HG03457 (cell line): ENCODE results near the gene PLPP7.
"Not testable (repeated sequence)": the region's sequence is repeated elsewhere in the genome, so short reads cannot be mapped to it uniquely, and the experiment has no call there.

Experiments used
- ATAC-seq: cut with Tn5 transposase; IDR thresholded peaks from one replicate; pipeline ENCODE4 v1.9.1; 2021; ENCODE audit warnings: moderate number of reproducible peaks; ENCODE audit not compliant: unreplicated experiment

Gene PLPP7

DNA sequence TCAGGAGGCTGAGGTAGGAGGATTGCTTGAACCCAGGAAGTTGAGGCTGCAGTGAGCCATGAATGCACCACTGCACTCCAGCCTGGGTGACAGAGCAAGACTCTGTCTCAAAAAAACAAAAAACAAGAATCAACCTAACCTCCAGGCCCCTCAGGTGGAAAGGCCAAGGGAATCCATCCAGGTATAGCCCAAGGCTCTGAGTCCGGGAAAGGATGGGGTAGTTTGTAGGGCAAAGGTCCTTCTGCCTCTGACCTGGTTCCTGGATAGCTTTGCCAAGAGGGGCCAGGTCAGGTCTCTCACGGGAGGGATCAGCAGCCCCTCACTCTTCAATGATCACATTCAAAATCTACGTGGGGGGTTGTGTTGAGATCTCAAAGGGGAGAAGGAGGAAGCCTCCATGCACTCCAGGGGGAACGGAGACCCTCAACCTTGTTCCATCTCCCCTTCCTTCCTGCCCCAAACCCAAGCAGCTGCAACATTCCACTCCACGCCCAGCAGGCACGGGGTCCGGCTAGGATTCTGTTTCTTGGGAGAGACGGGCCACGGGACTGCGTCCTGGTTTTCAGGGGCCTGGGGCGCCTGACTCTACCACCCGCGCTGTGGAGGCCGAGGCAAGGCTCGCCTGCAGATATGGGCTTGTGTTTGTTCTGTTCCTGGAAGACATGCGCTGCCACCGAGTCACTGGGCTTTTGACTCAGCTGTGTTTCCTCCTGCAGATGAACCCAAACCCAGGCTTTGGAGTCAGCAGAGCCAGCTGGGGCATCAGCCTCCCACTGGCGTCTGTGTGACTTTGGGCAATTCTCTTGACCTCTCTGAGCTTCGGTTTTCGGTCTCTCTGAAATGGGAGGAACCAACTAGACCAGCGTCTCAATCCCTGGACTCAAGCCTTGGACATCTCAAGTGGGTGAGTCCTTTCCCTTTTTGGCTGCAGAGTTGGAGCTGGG lies 35.5 kb downstream of the PLPP7 start:
- no peak for ATAC-seq

GRCh38 chr9:131329241-131329641 lies 39.7 kb downstream of the PLPP7 start:
- no peak for ATAC-seq

- no peak for ATAC-seq
Measured at GRCh38 chr9:131330814-131331600, 41.5 kb downstream of the PLPP7 start.

- ATAC-seq: not testable (repeated sequence)
Measured at GRCh38 chr9:131331996-131332395, 42.5 kb downstream of the PLPP7 start.

- no peak for ATAC-seq
Measured at GRCh38 chr9:131333771-131334628, 44.5 kb downstream of the PLPP7 start.

DNA sequence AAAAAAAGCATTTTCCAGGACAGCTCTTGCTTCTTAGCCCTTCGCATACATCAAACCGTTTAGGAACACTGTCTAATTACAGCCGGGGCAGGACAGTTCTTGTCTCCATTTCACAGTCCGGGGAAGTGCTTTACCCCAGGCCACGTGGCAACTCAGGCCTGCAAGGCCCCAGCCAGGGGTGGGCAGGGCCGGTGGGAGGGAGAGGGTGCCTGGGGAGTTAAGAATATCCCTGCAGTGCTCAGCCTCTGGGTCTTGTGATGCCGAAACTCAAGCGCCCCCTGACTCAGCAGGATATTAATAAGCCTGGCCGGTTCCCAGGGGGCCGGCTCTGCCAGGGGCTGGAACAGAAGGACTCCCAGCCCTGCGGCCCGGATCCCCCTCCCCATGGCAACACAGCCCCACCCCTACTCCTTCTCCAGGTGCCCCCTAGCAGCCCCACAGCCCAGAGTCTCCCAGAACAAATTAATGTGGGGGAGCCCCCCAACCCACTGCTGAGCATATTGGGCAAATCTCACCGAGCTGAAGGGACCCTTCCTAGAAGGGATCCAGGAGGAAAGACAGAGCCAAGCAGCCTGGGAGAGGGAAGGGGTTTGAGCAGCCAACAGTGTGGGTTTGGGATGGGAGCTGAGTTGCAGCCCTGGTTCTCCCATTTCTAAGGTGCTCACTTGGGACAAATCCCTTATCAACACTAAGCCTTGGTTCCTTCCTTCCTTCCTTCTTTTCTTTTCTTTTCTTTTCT lies 45.3 kb downstream of the PLPP7 start:
- ATAC-seq: no peak

DNA sequence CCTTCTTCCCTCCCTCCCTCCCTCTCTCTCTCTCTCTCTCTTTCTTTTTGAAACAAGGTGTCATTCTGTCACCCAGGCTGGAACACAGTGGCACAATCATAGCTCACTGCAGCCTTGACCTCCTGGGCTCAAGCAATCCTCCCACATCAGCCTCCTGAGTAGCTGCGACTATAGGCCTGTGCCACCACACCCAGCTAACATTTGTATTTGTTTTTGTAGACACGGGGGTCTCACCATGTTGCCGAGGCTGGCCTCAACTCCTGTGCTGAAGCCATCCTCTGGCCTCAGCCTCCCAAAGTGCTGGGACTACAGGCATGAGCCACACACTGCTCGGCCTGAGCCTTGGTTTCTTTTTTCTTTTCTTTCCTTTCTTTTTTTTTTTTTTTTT lies 45.8 kb downstream of the PLPP7 start:
- no peak for ATAC-seq

DNA sequence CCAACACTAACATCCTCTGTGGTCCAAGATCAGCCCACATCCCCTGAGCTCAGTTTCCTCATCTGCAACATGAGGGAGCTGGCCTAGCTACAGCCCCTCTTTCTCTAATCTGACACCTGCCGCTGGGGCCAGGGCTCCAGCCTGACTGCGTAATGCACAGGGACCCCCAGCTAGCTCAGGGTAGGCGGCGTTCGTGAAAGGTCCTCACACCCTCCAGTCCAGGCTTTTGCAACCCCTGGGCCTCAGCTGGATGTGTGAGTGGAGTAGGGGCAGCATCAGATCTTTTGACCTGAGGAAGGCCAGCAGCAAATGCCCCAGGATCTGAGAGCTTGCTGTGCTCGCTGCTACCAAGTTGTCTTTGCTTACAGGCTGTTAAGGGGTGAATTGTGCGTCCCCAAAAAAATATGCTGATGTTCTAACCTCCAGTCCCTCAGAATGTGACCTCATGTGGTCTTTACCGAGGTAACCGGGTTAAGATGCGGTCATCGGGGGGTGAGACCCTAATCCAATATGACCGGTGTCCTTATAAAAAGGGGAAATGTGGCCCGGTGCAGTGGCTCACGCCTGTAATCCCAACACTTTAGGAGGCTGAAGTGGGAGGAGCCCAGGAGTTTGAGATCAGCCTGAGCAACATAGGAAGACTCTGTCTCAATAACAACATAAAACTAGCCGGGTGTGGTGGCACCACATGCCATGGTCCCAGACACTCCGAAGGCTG lies 47.8 kb downstream of the PLPP7 start:
- no peak for ATAC-seq

DNA sequence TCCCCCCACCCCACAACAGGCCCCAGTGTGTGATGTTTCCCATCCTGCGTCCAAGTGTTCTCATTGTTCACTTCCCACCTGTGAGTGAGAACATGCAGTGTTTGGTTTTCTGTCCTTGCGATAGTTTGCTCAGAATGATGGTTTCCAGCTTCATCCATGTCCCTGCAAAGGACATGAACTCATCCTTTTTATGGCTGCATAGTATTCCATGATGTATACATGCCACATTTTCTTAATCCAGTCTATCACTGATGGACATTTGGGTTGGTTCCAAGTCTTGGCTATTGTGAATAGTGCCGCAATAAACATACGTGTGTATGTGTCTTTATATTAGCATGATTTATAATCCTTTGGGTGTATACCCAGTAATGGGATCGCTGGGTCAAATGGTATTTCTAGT lies 49.7 kb downstream of the PLPP7 start:
- ATAC-seq: not testable (repeated sequence)

GRCh38 chr9:131344931-131345535 lies 55.5 kb downstream of the PLPP7 start:
- not testable (repeated sequence) for ATAC-seq

DNA sequence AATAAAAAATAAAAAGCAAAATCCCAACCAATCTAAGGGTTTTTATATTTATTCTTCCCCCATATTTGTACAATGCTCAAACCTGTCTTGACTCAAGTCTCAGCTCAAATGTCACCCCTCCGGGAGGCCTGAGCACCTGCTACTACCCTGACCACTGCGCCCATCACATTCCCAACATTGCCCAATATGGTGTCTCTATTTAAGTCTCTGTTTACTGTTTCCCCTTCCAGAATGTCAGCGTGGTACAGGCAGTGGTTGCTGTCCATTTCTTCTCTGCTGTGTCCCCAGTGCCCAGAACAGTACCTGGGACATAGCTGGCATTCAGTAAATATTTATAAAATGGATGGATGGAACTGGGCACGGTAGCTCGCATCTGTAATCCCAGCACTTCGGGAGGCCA lies 57.0 kb downstream of the PLPP7 start:
- ATAC-seq: no peak

DNA sequence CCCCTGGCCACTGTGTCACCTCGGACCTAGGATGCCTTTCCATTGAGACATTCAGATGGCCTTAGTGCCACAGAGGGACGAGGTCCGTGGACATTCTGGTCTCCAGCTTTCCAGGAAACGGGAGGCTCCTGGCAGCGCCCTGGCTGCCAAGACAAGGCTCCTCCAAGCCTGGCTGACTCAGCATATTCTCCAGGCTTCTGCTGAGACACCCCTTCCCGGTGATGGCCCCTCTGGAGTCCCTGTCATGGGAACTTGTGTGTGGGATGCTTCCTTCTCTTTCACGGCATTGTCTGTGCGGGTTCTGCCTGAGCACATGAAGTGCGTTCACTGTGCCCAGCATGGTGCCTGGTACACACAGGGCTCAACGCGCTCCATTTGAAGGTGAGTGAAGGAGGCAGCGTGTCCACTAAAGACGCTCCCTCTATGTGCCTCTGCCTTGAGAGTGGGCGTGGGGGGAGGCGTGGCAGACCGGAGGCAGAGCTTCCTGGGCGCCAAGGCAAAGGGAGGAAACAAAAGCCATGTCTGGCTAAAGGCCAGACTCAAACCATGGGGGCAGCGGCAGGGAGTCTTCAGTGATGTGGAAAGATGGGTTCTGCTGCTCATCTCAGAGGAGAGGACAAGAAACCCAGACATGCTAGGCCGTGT lies 58.0 kb downstream of the PLPP7 start:
- ATAC-seq: no peak

GRCh38 chr9:131348631-131349521 lies 59.4 kb downstream of the PLPP7 start:
- no peak for ATAC-seq

GRCh38 chr9:131349522-131349880 lies 60.0 kb downstream of the PLPP7 start:
- ATAC-seq: no peak

DNA sequence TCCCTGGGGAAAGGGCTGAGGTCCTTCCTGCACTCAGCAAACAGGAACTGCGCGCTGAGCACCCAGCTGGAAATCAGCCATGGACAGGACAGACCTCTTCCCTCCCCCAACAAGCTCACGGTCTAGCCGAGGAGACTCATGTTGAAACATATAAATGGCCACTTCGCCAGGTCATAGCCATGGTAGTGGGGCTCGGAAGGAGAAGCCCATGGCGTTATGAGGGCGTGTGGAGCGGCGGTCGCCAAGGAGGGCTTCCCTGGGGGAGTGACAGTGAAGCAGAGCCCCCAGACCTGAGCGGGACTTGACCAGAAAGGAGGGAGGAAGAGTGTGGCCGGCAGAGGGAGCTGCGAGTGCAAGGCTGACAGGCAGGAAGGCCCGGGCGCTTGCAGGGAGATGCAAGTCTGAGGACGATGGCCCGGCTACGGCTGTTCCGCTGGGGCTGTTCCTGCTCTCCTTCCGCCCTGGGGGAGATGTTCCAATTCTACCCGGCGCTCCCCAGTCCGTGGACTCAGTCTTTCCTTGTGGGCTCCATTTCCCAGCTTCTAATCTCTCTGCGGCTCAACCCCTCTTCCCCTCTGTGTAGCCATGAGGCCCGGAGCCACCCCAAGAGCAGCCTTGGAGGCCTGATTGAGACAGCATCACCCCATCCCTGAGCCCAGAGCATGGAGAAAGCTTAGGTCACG lies 60.5 kb downstream of the PLPP7 start:
- no peak for ATAC-seq

DNA sequence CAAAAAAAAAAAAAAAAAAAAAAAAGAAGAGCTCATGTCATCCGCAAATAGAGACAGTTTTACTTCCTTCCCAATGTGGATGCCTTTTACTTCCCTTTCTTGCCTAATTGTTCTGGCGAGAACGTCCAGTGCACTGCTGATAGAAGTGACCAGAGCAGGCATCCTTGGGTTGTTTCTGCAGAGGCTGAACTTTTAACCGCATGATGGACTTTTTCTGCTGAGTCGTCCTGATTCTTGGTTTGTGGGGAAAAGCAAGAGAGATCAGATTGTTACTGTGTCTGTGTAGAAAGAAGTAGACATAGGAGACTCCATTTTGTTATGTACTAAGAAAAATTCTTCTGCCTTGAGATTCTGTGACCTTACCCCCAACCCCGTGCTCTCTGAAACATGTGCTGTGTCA lies 67.0 kb downstream of the PLPP7 start:
- ATAC-seq: not testable (repeated sequence)

GRCh38 chr9:131358556-131358955 lies 69.0 kb downstream of the PLPP7 start:
- no peak for ATAC-seq
